GM19455 (cell line): ENCODE results near the gene TMPRSS12.
"Not testable (repeated sequence)": the region's sequence is repeated elsewhere in the genome, so short reads cannot be mapped to it uniquely, and the experiment has no call there.

Experiments
- ATAC-seq: cut with Tn5 transposase; IDR thresholded peaks from one replicate; pipeline ENCODE4 v1.9.1; 2021; ENCODE audit not compliant: unreplicated experiment

TMPRSS12 gene

GRCh38 chr12:50925920-50926319, 83.2 kb downstream of the TMPRSS12 start:
- ATAC-seq, result no peak

DNA sequence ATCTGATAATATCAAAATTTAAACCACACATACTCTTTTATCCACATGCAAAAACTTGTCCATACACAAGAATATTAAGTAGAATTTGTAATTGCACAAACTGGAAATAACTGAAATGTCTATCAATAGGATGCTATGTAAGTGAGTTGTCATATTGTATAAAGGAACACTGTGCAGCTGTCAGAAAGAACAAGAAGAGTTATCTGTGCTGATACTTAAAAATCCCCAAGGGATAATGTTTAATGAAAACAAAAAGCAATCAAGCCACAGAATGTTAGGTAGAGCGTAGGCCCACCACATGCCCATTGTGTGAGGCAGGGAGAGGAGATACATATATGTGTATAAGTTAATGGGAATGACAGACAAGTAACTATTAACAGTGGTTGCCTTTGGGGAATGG, 83.7 kb downstream of the TMPRSS12 start:
- no peak for ATAC-seq

DNA sequence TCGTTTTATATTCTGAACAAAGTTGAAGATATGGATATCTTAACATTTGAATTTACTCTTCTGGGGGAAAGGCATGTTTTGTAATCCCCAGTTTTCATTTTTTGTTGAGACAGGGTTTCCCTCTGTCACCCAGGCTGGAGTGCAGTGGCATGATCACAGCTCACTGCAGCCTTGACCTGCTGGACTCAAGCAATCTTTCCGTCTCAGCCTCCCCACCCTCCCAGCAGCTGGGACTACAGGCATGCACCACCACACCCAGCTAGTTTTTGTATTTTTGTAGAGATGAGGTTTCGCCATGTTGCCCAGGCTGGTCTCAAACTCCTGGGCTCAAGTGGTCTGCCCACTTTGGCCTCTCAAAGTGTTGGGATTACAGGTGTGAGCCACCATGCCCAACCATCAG, 84.2 kb downstream of the TMPRSS12 start:
- not testable (repeated sequence) for ATAC-seq

- ATAC-seq, result no peak
These were observed 84.6 kb downstream of the TMPRSS12 start for GRCh38 chr12:50927356-50927755.

GRCh38 chr12:50927766-50928224, 85.1 kb downstream of the TMPRSS12 start:
- no peak for ATAC-seq

DNA sequence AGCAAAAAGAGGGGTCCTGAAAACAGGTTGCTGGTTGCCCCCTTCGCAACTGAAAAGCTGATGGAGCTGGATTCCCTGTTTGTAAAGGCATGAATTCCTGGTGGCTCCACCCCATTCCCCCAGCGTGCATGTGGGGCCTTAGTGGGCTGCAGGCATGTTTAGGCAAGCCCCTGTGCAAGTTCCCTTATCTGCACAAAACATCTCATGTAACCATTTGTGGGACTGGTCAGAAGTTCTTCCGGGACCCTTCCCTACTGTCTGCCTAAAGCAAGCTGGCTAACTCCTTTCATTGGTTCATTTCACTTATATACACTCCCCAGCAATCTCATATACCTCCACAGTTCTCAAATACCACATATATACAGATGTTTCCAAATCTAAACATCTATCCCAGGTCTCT, 85.7 kb downstream of the TMPRSS12 start:
- ATAC-seq, result no peak

DNA sequence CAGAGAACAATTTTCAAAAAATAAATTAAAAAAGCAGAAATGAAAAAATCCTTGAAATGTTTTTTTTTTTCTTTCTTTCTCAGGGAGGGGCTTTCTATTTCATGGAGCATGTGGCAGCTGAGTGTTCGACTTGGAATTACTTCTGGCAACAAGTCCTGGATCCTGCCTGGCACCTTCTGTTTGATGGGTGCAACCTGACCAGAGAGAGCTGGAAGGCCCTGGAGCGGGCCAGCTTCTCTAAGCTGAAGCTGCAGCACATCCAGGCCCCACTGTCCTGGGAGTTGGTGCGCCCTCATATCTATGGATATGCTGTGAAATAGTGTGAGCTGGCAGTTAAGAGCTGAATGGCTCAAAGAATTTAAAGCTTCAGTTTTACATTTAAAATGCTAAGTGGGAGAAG, 87.1 kb downstream of the TMPRSS12 start:
- ATAC-seq, result no peak

DNA sequence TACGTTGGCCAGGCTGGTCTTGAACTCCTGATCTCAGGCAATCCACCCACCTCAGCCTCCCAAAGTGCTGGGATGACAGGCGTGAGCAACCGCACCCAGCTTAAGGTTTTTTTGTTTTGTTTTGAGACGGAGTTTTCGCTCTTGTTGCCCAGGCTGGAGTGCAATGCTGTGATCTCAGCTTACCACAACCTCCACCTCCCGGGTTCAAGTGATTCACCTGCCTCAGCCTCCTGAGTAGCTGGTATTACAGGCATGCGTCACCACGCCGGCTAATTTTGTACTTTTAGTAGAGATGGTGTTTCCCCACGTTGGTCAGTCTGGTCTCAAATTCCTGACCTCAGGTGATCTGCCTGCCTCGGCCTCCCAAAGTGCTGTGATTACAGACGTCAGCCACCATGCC, 87.8 kb downstream of the TMPRSS12 start:
- ATAC-seq, result not testable (repeated sequence)

- no peak for ATAC-seq
These were observed 90.1 kb downstream of the TMPRSS12 start for GRCh38 chr12:50932787-50933280.

- no peak for ATAC-seq
These were observed 90.9 kb downstream of the TMPRSS12 start for GRCh38 chr12:50933459-50934124.

DNA sequence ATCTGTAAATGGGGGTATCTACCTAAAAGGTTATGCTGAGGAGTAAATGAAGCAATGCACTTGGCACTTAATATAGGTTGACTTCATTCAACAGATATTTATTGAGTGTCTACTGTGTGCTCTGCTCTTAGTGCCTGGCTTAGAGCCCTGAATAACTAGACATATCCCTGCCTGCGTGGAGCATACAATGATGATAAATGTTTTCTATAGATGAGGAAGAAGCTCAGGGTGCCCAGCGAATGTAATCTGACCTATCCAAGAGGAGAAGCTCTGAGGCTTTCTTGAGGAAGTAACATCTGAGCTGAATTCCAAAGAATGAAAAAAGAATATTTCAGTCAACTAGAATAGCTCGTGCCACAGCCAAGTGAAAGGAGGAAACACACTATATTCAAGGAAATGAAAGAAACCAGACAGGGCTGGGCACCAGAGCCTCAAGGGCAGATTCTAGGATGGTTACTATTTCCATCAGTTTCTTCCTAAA, 91.7 kb downstream of the TMPRSS12 start:
- ATAC-seq, result no peak

- ATAC-seq, result no peak
These were observed 92.5 kb downstream of the TMPRSS12 start for GRCh38 chr12:50934981-50935807.

GRCh38 chr12:50936821-50937530, 94.2 kb downstream of the TMPRSS12 start:
- no peak for ATAC-seq
